OCI-LY1 (cell line): ENCODE results near the gene CGB2.

Experiments
- EZH2 ChIP-seq: fragments of 200-600 bp; sonication (generic), shearing (Covaris generic); IDR thresholded peaks from 2 replicates; pipeline ENCODE4 v1.8.0; 2017; ENCODE audit warnings: borderline replicate concordance, mixed run types, mild to moderate bottlenecking, antibody characterized with exemption, low read length, moderate library complexity, mixed read lengths
- TF ChIP-seq, protein P1 (sequence below): fragments of 200-600 bp; sonication (generic), shearing (Covaris generic); IDR thresholded peaks from 2 replicates; pipeline ENCODE4 v1.5.1; 2017; ENCODE audit warnings: mild to moderate bottlenecking, antibody characterized with exemption, low read length, moderate library complexity, mixed read lengths

DNA sequence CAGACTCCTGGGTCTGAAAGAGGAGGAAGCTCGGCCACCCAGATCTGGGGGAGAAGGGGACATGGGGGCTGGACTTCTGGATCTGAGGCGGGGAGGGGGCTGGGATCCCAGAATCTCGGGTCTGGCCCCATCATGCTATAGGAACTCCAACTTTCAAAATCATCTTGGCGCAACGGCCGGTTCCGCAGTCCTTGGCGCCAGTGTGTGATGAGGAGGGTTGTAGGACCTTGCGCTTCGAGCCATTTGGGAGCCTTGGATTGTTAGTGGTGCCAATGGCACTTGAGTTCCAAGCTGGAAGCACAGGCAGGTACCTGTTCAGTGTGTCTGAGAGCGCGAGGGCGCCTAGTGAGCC lies 37.7 kb upstream of the CGB2 start:
- TF ChIP-seq, protein P1, sequence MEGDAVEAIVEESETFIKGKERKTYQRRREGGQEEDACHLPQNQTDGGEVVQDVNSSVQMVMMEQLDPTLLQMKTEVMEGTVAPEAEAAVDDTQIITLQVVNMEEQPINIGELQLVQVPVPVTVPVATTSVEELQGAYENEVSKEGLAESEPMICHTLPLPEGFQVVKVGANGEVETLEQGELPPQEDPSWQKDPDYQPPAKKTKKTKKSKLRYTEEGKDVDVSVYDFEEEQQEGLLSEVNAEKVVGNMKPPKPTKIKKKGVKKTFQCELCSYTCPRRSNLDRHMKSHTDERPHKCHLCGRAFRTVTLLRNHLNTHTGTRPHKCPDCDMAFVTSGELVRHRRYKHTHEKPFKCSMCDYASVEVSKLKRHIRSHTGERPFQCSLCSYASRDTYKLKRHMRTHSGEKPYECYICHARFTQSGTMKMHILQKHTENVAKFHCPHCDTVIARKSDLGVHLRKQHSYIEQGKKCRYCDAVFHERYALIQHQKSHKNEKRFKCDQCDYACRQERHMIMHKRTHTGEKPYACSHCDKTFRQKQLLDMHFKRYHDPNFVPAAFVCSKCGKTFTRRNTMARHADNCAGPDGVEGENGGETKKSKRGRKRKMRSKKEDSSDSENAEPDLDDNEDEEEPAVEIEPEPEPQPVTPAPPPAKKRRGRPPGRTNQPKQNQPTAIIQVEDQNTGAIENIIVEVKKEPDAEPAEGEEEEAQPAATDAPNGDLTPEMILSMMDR, result no peak
- no peak for TF ChIP-seq EZH2
